GM10266 (cell line): Measurements from ENCODE around the gene PLEKHM3.

ENCODE experiments used
- DNase-seq: peaks from one replicate; pipeline ENCODE4 v3.0.0; 2012; ENCODE audit errors: extremely low spot score
- TF ChIP-seq, protein P1 (sequence below): IDR thresholded peaks from 2 replicates; pipeline ENCODE4 v1.5.1; 2012; ENCODE audit warnings: mild to moderate bottlenecking, low read depth; ENCODE audit not compliant: control insufficient read depth, insufficient read depth; ENCODE audit errors: missing control alignments

Gene PLEKHM3

DNA sequence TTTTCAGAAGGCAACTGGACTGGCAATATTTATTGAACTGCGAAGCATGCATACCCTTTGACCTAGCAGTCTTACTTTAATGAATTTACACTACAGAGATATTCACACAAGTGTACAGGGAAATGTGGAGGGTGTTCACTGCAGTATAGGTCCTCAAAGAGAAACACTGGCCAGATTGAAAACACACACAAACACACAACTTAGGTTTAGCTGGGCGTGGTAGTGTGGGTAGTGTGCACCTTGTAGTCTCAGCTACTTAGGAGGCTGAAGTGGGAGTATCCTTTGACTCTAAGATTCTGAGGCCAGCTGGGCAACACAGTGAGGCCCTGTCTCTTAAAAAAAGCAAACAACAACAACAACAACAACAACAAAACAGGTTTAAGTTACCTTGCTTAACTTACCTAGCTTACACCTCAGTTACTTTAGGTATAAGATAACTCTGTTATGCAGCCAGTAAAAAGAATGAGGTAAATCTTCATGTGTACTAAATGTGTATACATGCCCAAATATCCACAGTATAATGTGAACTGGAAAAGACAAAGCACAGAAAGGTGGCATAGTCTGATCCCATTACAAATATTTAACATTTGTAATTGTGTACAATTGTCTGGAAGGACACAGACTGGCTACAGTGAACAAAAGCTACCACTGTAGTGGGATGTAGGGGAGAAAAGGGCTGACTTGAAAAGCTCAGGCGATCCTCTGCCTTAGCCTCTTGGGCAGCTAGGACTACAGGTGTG is 149.7 kb downstream of the PLEKHM3 start:
- DNase-seq, result no peak
- TF ChIP-seq, protein P1, sequence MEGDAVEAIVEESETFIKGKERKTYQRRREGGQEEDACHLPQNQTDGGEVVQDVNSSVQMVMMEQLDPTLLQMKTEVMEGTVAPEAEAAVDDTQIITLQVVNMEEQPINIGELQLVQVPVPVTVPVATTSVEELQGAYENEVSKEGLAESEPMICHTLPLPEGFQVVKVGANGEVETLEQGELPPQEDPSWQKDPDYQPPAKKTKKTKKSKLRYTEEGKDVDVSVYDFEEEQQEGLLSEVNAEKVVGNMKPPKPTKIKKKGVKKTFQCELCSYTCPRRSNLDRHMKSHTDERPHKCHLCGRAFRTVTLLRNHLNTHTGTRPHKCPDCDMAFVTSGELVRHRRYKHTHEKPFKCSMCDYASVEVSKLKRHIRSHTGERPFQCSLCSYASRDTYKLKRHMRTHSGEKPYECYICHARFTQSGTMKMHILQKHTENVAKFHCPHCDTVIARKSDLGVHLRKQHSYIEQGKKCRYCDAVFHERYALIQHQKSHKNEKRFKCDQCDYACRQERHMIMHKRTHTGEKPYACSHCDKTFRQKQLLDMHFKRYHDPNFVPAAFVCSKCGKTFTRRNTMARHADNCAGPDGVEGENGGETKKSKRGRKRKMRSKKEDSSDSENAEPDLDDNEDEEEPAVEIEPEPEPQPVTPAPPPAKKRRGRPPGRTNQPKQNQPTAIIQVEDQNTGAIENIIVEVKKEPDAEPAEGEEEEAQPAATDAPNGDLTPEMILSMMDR, result no peak

DNA sequence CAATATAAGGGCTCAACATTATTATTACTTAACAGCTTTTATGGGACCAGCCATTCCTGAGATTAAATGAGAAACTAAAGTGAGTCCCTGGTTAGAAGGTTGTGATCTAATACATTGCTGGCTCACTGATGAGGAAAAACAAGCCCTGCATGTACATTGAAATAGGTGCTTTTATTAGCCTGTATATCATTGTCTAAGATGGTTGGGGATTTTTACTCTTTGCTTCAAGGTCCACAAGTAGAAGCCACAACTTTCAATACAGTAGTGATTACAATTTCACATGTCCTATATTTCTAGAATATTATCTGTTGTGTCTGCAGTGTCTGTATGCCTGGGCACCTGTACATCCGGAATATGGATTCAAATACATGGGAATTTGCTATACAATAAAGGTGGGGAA is 151.5 kb downstream of the PLEKHM3 start:
- TF ChIP-seq, protein P1, result no peak
- DNase-seq, result peak; percentile 28

DNA sequence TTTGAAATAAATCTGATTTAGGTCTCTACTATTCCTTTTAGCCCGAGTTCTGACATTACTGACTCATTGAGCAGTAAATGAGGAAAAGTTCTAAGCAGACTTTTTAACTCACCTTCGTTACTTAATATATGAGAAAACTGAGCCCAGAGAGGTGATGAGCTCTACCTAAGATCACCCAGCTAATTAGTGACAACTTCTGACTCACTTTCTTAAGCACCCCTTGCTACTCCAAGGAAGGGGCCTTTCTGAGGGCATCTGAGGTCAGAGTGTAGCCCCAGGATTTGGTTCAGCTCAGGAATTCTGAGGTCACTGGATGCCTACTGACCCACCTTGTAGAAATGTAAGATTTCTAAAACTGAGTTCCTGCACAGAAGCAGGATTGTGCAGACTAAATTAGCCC is 153.4 kb downstream of the PLEKHM3 start:
- DNase-seq, result no peak
- TF ChIP-seq, protein P1, result no peak

DNA sequence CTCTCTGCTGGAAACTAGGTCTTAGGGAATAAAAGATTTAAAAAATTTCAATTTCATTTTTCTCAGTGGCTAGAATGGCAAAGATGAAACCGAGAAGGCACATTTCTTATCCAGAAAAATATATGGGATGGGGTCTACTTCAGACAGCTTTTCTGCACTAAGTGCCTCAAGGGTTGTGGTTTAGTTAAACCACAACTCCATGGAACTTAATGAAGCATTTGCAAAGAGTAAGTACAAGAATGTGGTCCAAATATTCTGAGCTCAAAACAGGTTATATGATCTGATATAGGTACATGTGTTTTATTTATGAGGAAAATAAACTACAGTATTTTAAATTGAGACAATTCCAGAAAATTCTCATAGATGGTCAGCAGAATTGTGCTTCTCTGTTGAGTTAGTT is 153.8 kb downstream of the PLEKHM3 start:
- TF ChIP-seq, protein P1, result no peak
- no peak for DNase-seq

DNA sequence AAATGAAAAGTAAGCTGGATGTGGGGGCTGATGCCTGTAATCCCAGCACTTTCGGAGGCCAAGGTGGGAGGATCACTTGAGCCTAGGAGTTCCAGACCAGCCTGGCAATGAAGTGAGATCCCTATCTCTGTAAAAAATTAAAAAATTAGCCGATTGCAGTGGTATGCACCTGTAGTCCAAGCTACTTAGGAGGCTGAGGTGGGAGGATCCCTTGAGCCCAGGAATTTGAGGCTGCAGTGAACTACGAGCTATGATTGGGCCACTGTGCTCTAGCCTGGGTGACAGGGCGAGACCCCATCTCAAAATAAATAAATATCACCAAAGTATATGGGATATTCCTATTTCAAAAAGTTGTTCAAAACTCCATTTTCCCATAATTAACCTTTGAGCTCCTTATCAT is 154.5 kb downstream of the PLEKHM3 start:
- TF ChIP-seq, protein P1, result no peak
- no peak for DNase-seq

DNA sequence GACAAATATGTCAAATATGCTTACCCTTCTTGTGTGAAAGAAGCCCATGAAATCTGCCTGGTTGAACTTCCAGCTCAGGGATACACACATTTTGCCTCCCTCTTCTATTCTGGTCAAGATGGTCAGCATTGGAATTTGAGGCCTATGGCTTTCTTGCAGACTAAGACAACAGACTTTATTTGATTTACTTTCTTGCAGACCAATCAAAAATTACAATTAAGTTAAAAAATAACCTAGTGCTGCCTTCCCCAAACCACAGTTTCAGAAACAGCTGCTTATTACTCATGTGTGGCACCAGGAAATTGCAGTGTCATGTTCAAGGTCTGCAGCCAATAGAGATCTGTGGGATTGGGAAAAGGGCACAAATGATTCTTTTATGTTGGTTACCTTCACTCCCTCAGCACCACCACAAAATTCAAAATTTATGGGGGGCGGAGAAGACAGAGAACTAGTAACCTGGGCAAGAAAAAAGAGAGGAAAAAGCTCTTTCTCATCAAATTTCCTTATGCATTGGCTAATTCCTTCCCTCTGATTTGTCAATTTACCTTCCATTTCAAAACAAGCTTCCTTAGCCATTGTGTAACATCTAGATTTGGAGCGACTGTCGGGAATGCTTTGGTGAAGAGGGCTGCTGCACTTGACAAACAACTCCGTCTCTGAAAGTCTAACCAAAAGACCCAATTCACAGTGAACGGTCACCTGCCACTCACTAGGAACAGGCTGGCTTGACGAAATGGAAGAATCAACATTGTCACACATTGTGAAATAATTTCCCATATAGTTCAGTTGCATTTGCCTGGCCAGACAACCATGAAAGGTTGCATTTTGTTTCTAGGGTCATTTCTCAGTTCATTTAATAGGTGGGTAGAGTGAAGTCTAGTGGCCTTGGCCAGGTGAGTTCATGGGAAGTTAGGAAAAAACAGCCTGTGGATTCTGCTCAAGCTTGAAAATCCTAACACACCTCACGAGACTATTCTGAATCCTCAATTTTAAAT is 155.2 kb downstream of the PLEKHM3 start:
- TF ChIP-seq, protein P1, result no peak
- no peak for DNase-seq
